Heart right ventricle (tissue), 16 donors: ENCODE measurements around the gene CAMK1D. TPM values are rescaled to one million over a fixed set of nuclear protein-coding genes. Genes with fewer than 3 reads are reported as not detected.
A peak's percentile ranks its signal among the peaks of the same experiment; 100 is the strongest.
"Not testable (repeated sequence)": the region's sequence is repeated elsewhere in the genome, so short reads cannot be mapped to it uniquely, and the experiment has no call there.

ENCODE experiments used
- ATAC-seq, 8 donors: fragments of 200-7000 bp; cut with Tn5 transposase; one replicate each; pipeline ENCODE4 v1.9.1; 2020; ENCODE audit warnings: mild to moderate bottlenecking in 8 of 8, moderate library complexity in 8 of 8, moderate number of reproducible peaks in 1 of 8
- DNase-seq, 2 donors: peaks; one replicate each; pipeline ENCODE4 v3.0.0-alpha.2; 2020
- H3K27ac ChIP-seq, 10 donors: fragments of 200-600 bp; sonication (generic) in 2 of 10; one replicate each; pipeline versions ENCODE4 v1.5.0 to v1.8.0; 2020 to 2022; ENCODE audit warnings: mild to moderate bottlenecking in 3 of 10
- H3K27me3 ChIP-seq, 7 donors: fragments of 200-600 bp; one replicate each; pipeline ENCODE4 v1.8.0; 2021 to 2022; ENCODE audit warnings: mild to moderate bottlenecking in 2 of 7
- H3K36me3 ChIP-seq, 9 donors: fragments of 200-600 bp; sonication (generic) in 1 of 9; one replicate each; pipeline versions ENCODE4 v1.5.0 to v1.8.0; 2020 to 2022; ENCODE audit warnings: mild to moderate bottlenecking in 2 of 9
- H3K4me1 ChIP-seq, 9 donors: fragments of 200-600 bp; sonication (generic) in 1 of 9; one replicate each; pipeline versions ENCODE4 v1.5.0 to v1.8.0; 2020 to 2022; ENCODE audit warnings: mild to moderate bottlenecking in 4 of 9
- H3K4me3 ChIP-seq, 10 donors: fragments of 200-600 bp; sonication (generic) in 2 of 10; one replicate each; pipeline versions ENCODE4 v1.5.0 to v1.8.0; 2020 to 2022; ENCODE audit warnings: mild to moderate bottlenecking in 7 of 10, moderate library complexity in 2 of 10
- H3K9me3 ChIP-seq, 11 donors: fragments of 200-600 bp in 10 of 11; sonication (generic) in 2 of 11; one replicate each; pipeline versions ENCODE4 v1.5.0 to v1.8.0; 2013 to 2022; ENCODE audit warnings: mild to moderate bottlenecking in 2 of 11, control low read depth in 1 of 11, moderate library complexity in 1 of 11
- WGBS, 2 donors: extraction: QIAGEN DNeasy Blood & Tissue Kit; methylation state at CpG; one replicate each; pipeline ENCODE4 v1.1.7; 2013; ENCODE audit warnings: inconsistent platforms in 1 of 2; 5-methylcytosine and 5-hydroxymethylcytosine counted together
- intact Hi-C, 10 donors: fragments of 100-400 bp; cut with DNase I; formaldehyde crosslinking; loops; one replicate each; pipeline versions ENCODE4 v1.11.1 to v1.14.2; 2022
- polyA plus RNA-seq, 2 donors: library from polyadenylated mRNA; stranded (reverse); fragments of 200-250 nt; gene quantifications; one replicate each; pipeline ENCODE4 v1.2.3, GENCODE V29; 2013
- total RNA-seq, 10 donors: library from RNA; stranded (reverse); fragmentation: NEBNext Ultra II Directional in 3 of 10; extraction: Animal tissue kit (Norgen Biotek cat#: 25700) in 3 of 10; gene quantifications; one replicate each; pipeline versions ENCODE4 v1.2.1 to v1.2.4, GENCODE V29; 2021 to 2023
- TF ChIP-seq, protein P1 (sequence below), 9 donors: fragments of 200-600 bp; sonication (generic) in 2 of 9; IDR thresholded peaks; one replicate each; pipeline versions ENCODE4 v1.5.0 to v1.8.0; 2021 to 2022; ENCODE audit warnings: antibody characterized with exemption in 9 of 9, mild to moderate bottlenecking in 5 of 9, moderate library complexity in 1 of 9
- donor health status: Arrhythmogenic right ventricular cardiomyopathy.
- donor health status: ischemic (EF 13 %, LVEDD 7.1; RV severe dilation, severe dysfunction).
- donor health status: healthy with polysubstance abuse.
- donor health status: DM: no; HTN: yes; CAD: no.
- donor health status: DM: no; HTN: no; CAD: no.
- donor health status: ischemic (EF 25% LVEDD 6.9; RV normal size, moderate dysfunction).
- donor health status: ischemic (EF 25% LVEDD 5.7; RV mildly dilated, moderate dysfunction).
- donor health status: healthy.
- donor health status: DM: yes; HTN: yes; CAD: no.
- donor health status: Ischemic cardiomyopathy.
- donor health status: ischemic (EF 35%, LVEDD 5.7; RV mildly dilated, moderate dysfunction).
- donor health status: nonischemic (EF 11% LVEDD 7.7; RV severe dilation, severe dysfunction).
- donor health status: DM: yes; HTN: yes; CAD: no.
- donor health status: PGD.
- donor health status: ischemic (EF 29% LVEDD 5.4; RV normal size, mild dysfunction).
- donor health status: nonischemic (EF 23%, LVEDD 6.1; RV moderate dilation, normal function).

CAMK1D gene
- total and polyA plus RNA-seq, 12 donors, result 1.3 to 17.7 (median 2.6) TPM

DNA sequence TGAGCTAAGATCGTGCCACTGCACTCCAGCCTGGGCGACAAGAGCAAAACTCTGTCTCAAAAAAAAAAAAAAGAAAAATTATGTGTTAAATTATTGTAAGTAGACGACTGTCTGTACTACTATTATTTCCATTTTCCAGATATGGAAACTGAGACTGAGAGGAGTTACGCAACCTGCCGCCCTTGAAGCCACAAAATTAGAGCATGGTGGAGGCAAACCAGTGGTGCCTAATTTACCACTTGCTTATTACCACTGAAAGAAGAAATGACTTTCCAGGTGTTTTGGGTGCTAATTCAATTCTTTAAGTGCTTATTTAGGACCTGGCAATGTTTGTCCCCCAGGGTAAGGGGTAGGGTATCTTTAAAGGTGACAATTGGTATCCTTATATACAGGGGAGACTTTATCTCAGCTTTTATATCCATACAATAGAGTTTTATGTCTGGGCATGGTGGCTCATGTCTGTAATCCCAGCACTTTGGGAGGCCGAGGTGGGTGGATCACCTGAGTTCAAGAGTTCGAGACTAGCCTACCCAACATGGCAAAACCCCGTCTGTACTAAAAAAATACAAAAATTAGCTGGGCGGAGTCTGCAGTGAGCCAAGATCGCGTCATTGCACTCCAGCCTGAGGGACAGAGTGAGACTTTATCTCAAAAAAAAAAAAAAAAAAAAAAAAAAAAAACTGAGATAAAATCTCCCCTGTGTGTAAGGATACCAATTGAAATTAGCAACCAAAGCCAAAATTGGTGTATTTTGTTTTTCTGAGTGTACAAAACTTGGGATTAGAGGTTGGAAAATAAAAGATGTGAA, 16.6 kb upstream of the CAMK1D start:
- WGBS, 2 donors, result 72 to 83% methylated on average over 11 of the region's 11 CpGs
- no peaks in the 10 kb centered on the region for H3K27me3 ChIP-seq
- no peak overlapping the region for H3K4me3 ChIP-seq
- DNase-seq (no peak), ATAC-seq (peak in 2 of 8 donors; percentile 27 to 32)
- TF ChIP-seq, protein P1, sequence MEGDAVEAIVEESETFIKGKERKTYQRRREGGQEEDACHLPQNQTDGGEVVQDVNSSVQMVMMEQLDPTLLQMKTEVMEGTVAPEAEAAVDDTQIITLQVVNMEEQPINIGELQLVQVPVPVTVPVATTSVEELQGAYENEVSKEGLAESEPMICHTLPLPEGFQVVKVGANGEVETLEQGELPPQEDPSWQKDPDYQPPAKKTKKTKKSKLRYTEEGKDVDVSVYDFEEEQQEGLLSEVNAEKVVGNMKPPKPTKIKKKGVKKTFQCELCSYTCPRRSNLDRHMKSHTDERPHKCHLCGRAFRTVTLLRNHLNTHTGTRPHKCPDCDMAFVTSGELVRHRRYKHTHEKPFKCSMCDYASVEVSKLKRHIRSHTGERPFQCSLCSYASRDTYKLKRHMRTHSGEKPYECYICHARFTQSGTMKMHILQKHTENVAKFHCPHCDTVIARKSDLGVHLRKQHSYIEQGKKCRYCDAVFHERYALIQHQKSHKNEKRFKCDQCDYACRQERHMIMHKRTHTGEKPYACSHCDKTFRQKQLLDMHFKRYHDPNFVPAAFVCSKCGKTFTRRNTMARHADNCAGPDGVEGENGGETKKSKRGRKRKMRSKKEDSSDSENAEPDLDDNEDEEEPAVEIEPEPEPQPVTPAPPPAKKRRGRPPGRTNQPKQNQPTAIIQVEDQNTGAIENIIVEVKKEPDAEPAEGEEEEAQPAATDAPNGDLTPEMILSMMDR (IDR thresholded peaks at IDR 0.05), result no peak
- intact Hi-C loops, result no loop called here
- no peaks in the 10 kb centered on the region for H3K36me3 ChIP-seq
- no peaks in the 10 kb centered on the region for H3K9me3 ChIP-seq
- peaks cover 3 to 19% (median 14%) of the 10 kb centered on the region in 9 donors for H3K4me1 ChIP-seq
- H3K27ac ChIP-seq, result peak overlapping the region in 7 of 10 donors; percentile 39 to 72 (median 57)

GRCh38 chr10:12333380-12334185, 15.8 kb upstream of the CAMK1D start:
- intact Hi-C loops, result no loop called here
- peak; percentile 81 to 98 (median 88) for ATAC-seq

GRCh38 chr10:12334186-12334530, 15.2 kb upstream of the CAMK1D start:
- ATAC-seq (peak in 1 of 8 donors; percentile 8), DNase-seq (no peak)
- TF ChIP-seq, protein P1 (IDR thresholded peaks at IDR 0.05), result no peak
- 72 to 75% methylated on average over 6 of the region's 6 CpGs for WGBS, 2 donors
- Histone ChIP-seq H3K27me3 (no peaks in the 10 kb centered on the region), H3K4me1 (peaks cover 3 to 19% (median 14%) of the 10 kb centered on the region in 9 donors), H3K4me3 (no peak overlapping the region), H3K9me3 (no peaks in the 10 kb centered on the region), H3K36me3 (no peaks in the 10 kb centered on the region), H3K27ac (peak overlapping the region in 8 of 10 donors; percentile 39 to 72 (median 60))
- intact Hi-C loops, result no loop called here

More at GRCh38 chr10:12333380-12334185, 15.8 kb upstream of the CAMK1D start:
- Histone ChIP-seq H3K9me3 (no peaks in the 10 kb centered on the region), H3K27me3 (no peaks in the 10 kb centered on the region), H3K36me3 (no peaks in the 10 kb centered on the region), H3K27ac (peak overlapping the region in 8 of 10 donors; percentile 39 to 72 (median 60)), H3K4me1 (peaks cover 3 to 19% (median 14%) of the 10 kb centered on the region in 9 donors), H3K4me3 (no peak overlapping the region)
- TF ChIP-seq, protein P1 (IDR thresholded peaks at IDR 0.05), result no peak
- 32 to 43% methylated on average over 15 of the region's 15 CpGs for WGBS, 2 donors
- peak; percentile 42 to 56 for DNase-seq

DNA sequence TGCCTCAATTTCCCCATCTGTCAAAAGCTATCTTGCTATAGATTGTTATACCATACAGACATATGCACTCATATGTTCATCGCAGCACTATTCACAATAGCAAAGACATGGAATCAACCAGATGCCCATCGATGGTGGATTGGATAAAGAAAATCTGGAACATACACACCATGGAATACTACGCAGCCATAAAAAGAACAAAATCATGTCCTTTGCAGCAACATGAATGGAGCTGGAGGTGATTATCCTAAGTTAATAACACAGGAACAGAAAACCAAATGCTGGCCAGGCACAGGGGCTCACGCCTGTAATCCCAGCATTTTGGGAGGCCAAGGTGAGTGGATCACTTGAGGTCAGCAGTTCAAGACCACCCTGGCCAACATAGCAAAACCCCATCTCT, 14.2 kb upstream of the CAMK1D start:
- 73 to 75% methylated on average over 4 of the region's 4 CpGs for WGBS, 2 donors

More for the DNA sequence above, 14.2 kb upstream of the CAMK1D start:
- intact Hi-C loops, H3K9me3 ChIP-seq, H3K36me3 ChIP-seq, DNase-seq, H3K4me3 ChIP-seq, H3K27ac ChIP-seq, ATAC-seq, H3K27me3 ChIP-seq: not testable (repeated sequence)
- H3K4me1 ChIP-seq, result peaks cover 3 to 19% (median 14%) of the 10 kb centered on the region in 9 donors
